Pancreas (tissue), 10 donors: ENCODE data around the gene MRGPRD. TPM values are rescaled to one million over a fixed set of nuclear protein-coding genes. Genes with fewer than 3 reads are reported as not detected.
A peak's percentile ranks its signal among the peaks of the same experiment; 100 is the strongest.

Experiments used
- ATAC-seq, 4 donors: fragments of 200-7000 bp; cut with Tn5 transposase; one replicate each; pipeline versions ENCODE4 v1.8.0 to v1.9.1; 2020; ENCODE audit warnings: mild to moderate bottlenecking in 4 of 4, moderate library complexity in 4 of 4
- DNase-seq, 6 donors: peaks; one replicate each; pipeline ENCODE4 v3.0.0-alpha.2; 2020
- FAIRE-seq: peaks from 2 replicates; lab custom pipeline; 2012; peaks lifted over from hg19 to GRCh38; lab: Jason Lieb, UNC
- H3K27ac ChIP-seq, 4 donors: fragments of 200-600 bp; sonication (generic); 1 replicate in 3 of 4; 2 replicates in 1 of 4; pipeline versions ENCODE4 v1.5.0 to v1.8.0; 2020
- H3K27me3 ChIP-seq, 4 donors: fragments of 200-600 bp; one replicate each; pipeline ENCODE4 v1.8.0; 2021
- H3K36me3 ChIP-seq, 3 donors: fragments of 200-600 bp; sonication (generic) in 1 of 3; one replicate each; pipeline versions ENCODE4 v1.5.0 to v1.8.0; 2020 to 2021
- H3K4me1 ChIP-seq, 3 donors: fragments of 200-600 bp; one replicate each; pipeline ENCODE4 v1.8.0; 2021
- H3K4me3 ChIP-seq, 4 donors: fragments of 200-600 bp; sonication (generic) in 2 of 4; one replicate each; pipeline versions ENCODE4 v1.5.0 to v1.8.0; 2020 to 2021
- H3K9me3 ChIP-seq, 4 donors: fragments of 200-600 bp; one replicate each; pipeline ENCODE4 v1.8.0; 2021
- WGBS, 2 donors: extraction: QIAGEN DNeasy Blood & Tissue Kit; methylation state at CpG; one replicate each; pipeline ENCODE4 v1.1.7; 2013; 5-methylcytosine and 5-hydroxymethylcytosine counted together
- intact Hi-C, 3 donors: fragments of 100-400 bp; cut with DNase I; formaldehyde crosslinking; loops; one replicate each; pipeline versions ENCODE4 v1.11.1 to v1.14.2; 2022
- polyA plus RNA-seq, 2 donors: library from polyadenylated mRNA; stranded (reverse); fragments of 200-250 nt; gene quantifications; one replicate each; pipeline ENCODE4 v1.2.3, GENCODE V29; 2013
- total RNA-seq, 6 donors: library from RNA; stranded (reverse); fragmentation: NEBNext Ultra II Directional in 4 of 6; extraction: Animal tissue kit (Norgen Biotek cat#: 25700) in 4 of 6; gene quantifications; one replicate each; pipeline versions ENCODE4 v1.2.1 to v1.2.4, GENCODE V29; 2021 to 2023
- TF ChIP-seq, protein P1 (sequence below), 4 donors: fragments of 200-600 bp; sonication (generic) in 3 of 4; IDR thresholded peaks; one replicate each; pipeline versions ENCODE4 v1.5.0 to v1.8.0; 2021; ENCODE audit warnings: antibody characterized with exemption in 4 of 4
- donor health status: healthy with polysubstance abuse.
- donor health status: DM: no; HTN: no; CAD: no; lungs with moderate emphysema.
- donor health status: DM: no; HTN: no; CAD: no.
- donor health status: control.
- donor health status: control.
- donor health status: Bipolar disorder and iron deficiency.
- donor health status: DM: yes; HTN: yes; CAD: no.
- donor health status: DM: no; HTN: no; CAD: no.
- donor health status: DM: no; HTN: no; CAD: no.
- donor health status: DM: yes; HTN: yes; CAD: no.

The MRGPRD gene
- total and polyA plus RNA-seq, 8 donors: not detected

DNA sequence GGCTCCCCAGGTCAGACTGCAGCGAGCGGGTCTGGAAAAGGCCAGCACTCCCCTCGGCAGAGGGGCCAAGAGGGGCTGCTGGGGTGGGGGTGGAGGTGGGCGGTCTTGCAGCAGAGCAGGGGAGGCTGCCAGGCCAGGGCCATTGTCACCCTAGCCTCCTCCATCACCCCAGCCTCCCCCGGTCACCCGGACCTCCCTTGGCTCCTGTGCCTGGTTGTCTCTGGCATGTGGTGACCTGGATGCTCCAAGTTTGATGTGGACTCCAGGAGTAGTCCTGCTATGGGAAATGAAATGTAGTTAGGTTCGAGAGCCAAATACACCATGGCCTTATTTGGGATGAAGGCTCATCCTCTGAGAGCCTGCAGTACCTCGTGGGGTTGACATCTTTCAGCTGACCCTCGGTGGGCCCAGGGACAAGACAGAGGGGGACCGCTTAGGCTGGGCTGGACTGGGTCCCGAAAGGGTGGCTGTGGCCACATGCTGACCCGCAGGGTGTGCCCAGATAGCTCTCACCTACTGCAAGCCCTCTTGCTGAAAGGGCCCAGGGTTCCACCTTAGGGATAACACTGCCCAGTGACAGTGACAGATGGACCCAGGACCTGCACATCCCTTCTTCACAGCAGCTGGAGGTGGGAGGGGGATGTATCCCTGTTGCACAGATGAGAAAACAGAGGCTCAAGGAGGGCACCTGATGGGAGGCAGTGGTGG, 24.1 kb downstream of the MRGPRD start:
- ATAC-seq (no peak), DNase-seq (no peak), FAIRE-seq (no peak)
- intact Hi-C loops: no loop called here
- Histone ChIP-seq H3K4me1 (no peaks in the 10 kb centered on the region), H3K27ac (no peak overlapping the region), H3K27me3 (no peaks in the 10 kb centered on the region), H3K9me3 (no peaks in the 10 kb centered on the region), H3K4me3 (no peak overlapping the region), H3K36me3 (no peaks in the 10 kb centered on the region)
- TF ChIP-seq, protein P1, sequence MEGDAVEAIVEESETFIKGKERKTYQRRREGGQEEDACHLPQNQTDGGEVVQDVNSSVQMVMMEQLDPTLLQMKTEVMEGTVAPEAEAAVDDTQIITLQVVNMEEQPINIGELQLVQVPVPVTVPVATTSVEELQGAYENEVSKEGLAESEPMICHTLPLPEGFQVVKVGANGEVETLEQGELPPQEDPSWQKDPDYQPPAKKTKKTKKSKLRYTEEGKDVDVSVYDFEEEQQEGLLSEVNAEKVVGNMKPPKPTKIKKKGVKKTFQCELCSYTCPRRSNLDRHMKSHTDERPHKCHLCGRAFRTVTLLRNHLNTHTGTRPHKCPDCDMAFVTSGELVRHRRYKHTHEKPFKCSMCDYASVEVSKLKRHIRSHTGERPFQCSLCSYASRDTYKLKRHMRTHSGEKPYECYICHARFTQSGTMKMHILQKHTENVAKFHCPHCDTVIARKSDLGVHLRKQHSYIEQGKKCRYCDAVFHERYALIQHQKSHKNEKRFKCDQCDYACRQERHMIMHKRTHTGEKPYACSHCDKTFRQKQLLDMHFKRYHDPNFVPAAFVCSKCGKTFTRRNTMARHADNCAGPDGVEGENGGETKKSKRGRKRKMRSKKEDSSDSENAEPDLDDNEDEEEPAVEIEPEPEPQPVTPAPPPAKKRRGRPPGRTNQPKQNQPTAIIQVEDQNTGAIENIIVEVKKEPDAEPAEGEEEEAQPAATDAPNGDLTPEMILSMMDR (IDR thresholded peaks at IDR 0.05): no peak
- WGBS, 2 donors: 61 to 71% methylated on average over 12 of the region's 12 CpGs

GRCh38 chr11:68956142-68956541, 24.6 kb downstream of the MRGPRD start:
- H3K9me3 ChIP-seq: no peaks in the 10 kb centered on the region
- intact Hi-C loops: no loop called here
- H3K4me1 ChIP-seq: no peaks in the 10 kb centered on the region
- TF ChIP-seq, protein P1 (IDR thresholded peaks at IDR 0.05): no peak
- no peak overlapping the region for H3K27ac ChIP-seq
- WGBS, 2 donors: 6 to 11% methylated on average over 12 of the region's 12 CpGs
- ATAC-seq: peak in 1 of 4 donors; percentile 36
- DNase-seq: peak in 1 of 6 donors; percentile 8
- H3K27me3 ChIP-seq: no peaks in the 10 kb centered on the region
- no peak for FAIRE-seq
- H3K36me3 ChIP-seq: no peaks in the 10 kb centered on the region
- H3K4me3 ChIP-seq: no peak overlapping the region

DNA sequence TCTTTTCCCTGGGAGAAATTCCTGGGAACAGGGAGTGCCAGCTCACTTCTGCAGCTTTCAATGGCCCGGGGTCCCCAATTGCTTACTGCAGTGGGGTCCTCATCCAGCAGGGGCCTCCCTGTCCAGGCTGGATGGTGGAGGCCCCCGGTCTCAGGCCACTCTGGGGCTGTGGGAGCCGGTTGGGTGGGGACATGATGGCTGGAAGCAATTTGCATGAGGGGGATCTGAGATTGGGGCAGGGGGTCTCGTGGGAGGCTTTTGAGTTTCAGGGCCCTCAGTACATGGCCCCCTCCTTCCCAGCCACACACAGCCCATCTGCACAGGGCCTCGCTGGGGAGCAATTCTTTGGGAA, 25.2 kb downstream of the MRGPRD start:
- TF ChIP-seq, protein P1 (IDR thresholded peaks at IDR 0.05): no peak
- no peaks in the 10 kb centered on the region for H3K9me3 ChIP-seq
- WGBS, 2 donors: 35 to 39% methylated on average over 5 of the region's 5 CpGs
- H3K36me3 ChIP-seq: no peaks in the 10 kb centered on the region
- no peaks in the 10 kb centered on the region for H3K27me3 ChIP-seq
- FAIRE-seq: no peak
- no peak overlapping the region for H3K27ac ChIP-seq
- intact Hi-C loops: no loop called here
- H3K4me1 ChIP-seq: no peaks in the 10 kb centered on the region
- DNase-seq: peak in 1 of 6 donors; percentile 34
- no peak for ATAC-seq
- no peak overlapping the region for H3K4me3 ChIP-seq

GRCh38 chr11:68954836-68955606, 25.8 kb downstream of the MRGPRD start:
- no peak overlapping the region for H3K27ac ChIP-seq
- no peak for FAIRE-seq
- TF ChIP-seq, protein P1 (IDR thresholded peaks at IDR 0.05): no peak
- 45 to 47% methylated on average over 30 of the region's 30 CpGs for WGBS, 2 donors
- H3K9me3 ChIP-seq: no peaks in the 10 kb centered on the region
- H3K4me3 ChIP-seq: no peak overlapping the region
- DNase-seq: peak in 1 of 6 donors; percentile 38
- H3K27me3 ChIP-seq: no peaks in the 10 kb centered on the region
- intact Hi-C loops: no loop called here
- H3K36me3 ChIP-seq: no peaks in the 10 kb centered on the region
- ATAC-seq: peak in 3 of 4 donors; percentile 52 to 60 (median 55)
- no peaks in the 10 kb centered on the region for H3K4me1 ChIP-seq

GRCh38 chr11:68950762-68951161, 30.0 kb downstream of the MRGPRD start:
- intact Hi-C loops: no loop called here
- DNase-seq (peak in 1 of 6 donors; percentile 27), FAIRE-seq (no peak), ATAC-seq (no peak)
- no peaks in the 10 kb centered on the region for H3K4me1 ChIP-seq
- 60 to 75% methylated on average over 9 of the region's 9 CpGs for WGBS, 2 donors
- no peaks in the 10 kb centered on the region for H3K9me3 ChIP-seq
- H3K4me3 ChIP-seq: no peak overlapping the region
- no peaks in the 10 kb centered on the region for H3K36me3 ChIP-seq
- no peak overlapping the region for H3K27ac ChIP-seq
- no peaks in the 10 kb centered on the region for H3K27me3 ChIP-seq
- TF ChIP-seq, protein P1 (IDR thresholded peaks at IDR 0.05): no peak
